ENCODE measurements around the gene RAB11FIP4. TPM values are rescaled to one million over a fixed set of nuclear protein-coding genes. Genes with fewer than 3 reads are reported as not detected.

RAB11FIP4 gene
- total RNA-seq, 3 donors from 2014 or later = 1.9 to 18.7 (median 11.8) TPM

- TF ChIP-seq POLR2AphosphoS5 (IDR thresholded peaks at IDR 0.05) (no peak), POLR2A (IDR thresholded peaks at IDR 0.05) (no peak), CTCF (IDR thresholded peaks at IDR 0.05) (no peak)
- DNase-seq (ENCODE audit: low spot score in 2 of 2) = no peak
- intact Hi-C loops (cut with DNase I; ENCODE audit: low total_unique reads) = no loop called here
- no peak overlapping the region for H3K4me3 ChIP-seq
- H3K27ac ChIP-seq = no peak overlapping the region
- H3K4me1 ChIP-seq = no peaks in the 10 kb centered on the region
- no peaks in the 10 kb centered on the region for H3K9me3 ChIP-seq
- H3K27me3 ChIP-seq = peaks cover 0 to 3% of the 10 kb centered on the region in 2 donors
- H3K36me3 ChIP-seq = no peaks in the 10 kb centered on the region
Observed at GRCh38 chr17:31512104-31512740, 120.7 kb downstream of the RAB11FIP4 start.

- H3K4me1 ChIP-seq = no peaks in the 10 kb centered on the region
- intact Hi-C loops (cut with DNase I; ENCODE audit: low total_unique reads) = no loop called here
- H3K36me3 ChIP-seq = no peaks in the 10 kb centered on the region
- no peak for TF ChIP-seq POLR2A (IDR thresholded peaks at IDR 0.05)
- TF ChIP-seq CTCF (IDR thresholded peaks at IDR 0.05) = no peak
- TF ChIP-seq POLR2AphosphoS5 (IDR thresholded peaks at IDR 0.05) = no peak
- peaks cover 0 to 3% of the 10 kb centered on the region in 2 donors for H3K27me3 ChIP-seq
- no peak for DNase-seq (ENCODE audit: low spot score in 2 of 2)
- H3K4me3 ChIP-seq = no peak overlapping the region
- no peaks in the 10 kb centered on the region for H3K9me3 ChIP-seq
- no peak overlapping the region for H3K27ac ChIP-seq
Observed at GRCh38 chr17:31512796-31513195, 121.3 kb downstream of the RAB11FIP4 start.

- DNase-seq (ENCODE audit: low spot score in 2 of 2) = no peak
- Histone ChIP-seq H3K27ac (no peak overlapping the region), H3K9me3 (no peaks in the 10 kb centered on the region), H3K4me1 (no peaks in the 10 kb centered on the region), H3K36me3 (no peaks in the 10 kb centered on the region), H3K4me3 (no peak overlapping the region), H3K27me3 (peaks cover 0 to 3% of the 10 kb centered on the region in 2 donors)
- intact Hi-C loops (cut with DNase I; ENCODE audit: low total_unique reads) = no loop called here
- TF ChIP-seq POLR2AphosphoS5 (IDR thresholded peaks at IDR 0.05) = no peak
- TF ChIP-seq POLR2A (IDR thresholded peaks at IDR 0.05) = no peak
- no peak for TF ChIP-seq CTCF (IDR thresholded peaks at IDR 0.05)
Observed at GRCh38 chr17:31513731-31514427, 122.4 kb downstream of the RAB11FIP4 start.

GRCh38 chr17:31515267-31515666 lies 123.8 kb downstream of the RAB11FIP4 start:
- no peak for DNase-seq (ENCODE audit: low spot score in 2 of 2)
- intact Hi-C loops (cut with DNase I; ENCODE audit: low total_unique reads) = no loop called here
- TF ChIP-seq CTCF (IDR thresholded peaks at IDR 0.05) (no peak), POLR2A (IDR thresholded peaks at IDR 0.05) (no peak), POLR2AphosphoS5 (IDR thresholded peaks at IDR 0.05) (no peak)
- no peaks in the 10 kb centered on the region for H3K27me3 ChIP-seq
- no peaks in the 10 kb centered on the region for H3K9me3 ChIP-seq
- H3K4me1 ChIP-seq = no peaks in the 10 kb centered on the region
- H3K4me3 ChIP-seq = no peak overlapping the region
- no peaks in the 10 kb centered on the region for H3K36me3 ChIP-seq
- H3K27ac ChIP-seq = no peak overlapping the region

- no peaks in the 10 kb centered on the region for H3K27me3 ChIP-seq
- DNase-seq (ENCODE audit: low spot score in 2 of 2) = no peak
- no peaks in the 10 kb centered on the region for H3K4me1 ChIP-seq
- H3K36me3 ChIP-seq = no peaks in the 10 kb centered on the region
- no peaks in the 10 kb centered on the region for H3K9me3 ChIP-seq
- no peak overlapping the region for H3K27ac ChIP-seq
- intact Hi-C loops (cut with DNase I; ENCODE audit: low total_unique reads) = no loop called here
- TF ChIP-seq POLR2A (IDR thresholded peaks at IDR 0.05) = no peak
- no peak for TF ChIP-seq CTCF (IDR thresholded peaks at IDR 0.05)
- TF ChIP-seq POLR2AphosphoS5 (IDR thresholded peaks at IDR 0.05) = no peak
- H3K4me3 ChIP-seq = no peak overlapping the region
Observed at GRCh38 chr17:31517524-31517923, 126.0 kb downstream of the RAB11FIP4 start.

Measured in breast epithelium (tissue), 4 donors.